AG10803 (cell line): Measurements from ENCODE around the gene DUSP1.

Source experiments
- DNase-seq: peaks from one replicate; pipeline ENCODE4 v3.0.0; 2010; ENCODE audit warnings: low read depth
- H3K4me3 ChIP-seq: 2 replicates; pipeline ENCODE4 v1.5.1; 2011; ENCODE audit warnings: mild to moderate bottlenecking, low read length, control low read depth
- TF ChIP-seq, protein P1 (sequence below): conservative IDR thresholded peaks from 2 replicates; pipeline ENCODE4 v1.5.1; 2011; ENCODE audit warnings: mild to moderate bottlenecking, low read length, control low read depth, inconsistent platforms

DUSP1 gene

DNA sequence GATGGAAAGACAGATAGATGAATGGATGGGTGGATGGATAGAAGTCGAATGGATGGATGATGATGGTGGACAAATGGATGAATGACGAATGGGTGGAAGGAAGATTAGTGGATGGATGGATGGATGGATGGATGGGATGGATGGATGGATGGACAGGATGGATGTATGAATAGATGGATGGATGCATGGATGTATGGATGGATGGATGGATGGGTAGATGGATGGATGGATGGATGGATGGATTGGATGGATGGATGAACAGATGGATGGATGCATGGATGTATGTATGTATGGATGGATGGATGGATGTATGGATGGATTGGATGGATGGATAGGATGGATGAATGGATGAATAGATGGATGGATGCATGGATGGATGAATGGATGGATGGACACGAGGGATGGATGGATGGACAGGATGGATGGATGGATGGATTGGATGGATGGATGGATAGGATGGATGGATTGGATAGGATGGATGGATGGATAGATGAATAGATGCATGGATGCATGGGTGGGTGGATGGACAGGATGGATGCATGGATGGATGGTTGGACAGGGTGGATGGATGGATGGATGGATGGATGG, 52.4 kb downstream of the DUSP1 start:
- no peak for DNase-seq
- TF ChIP-seq, protein P1, sequence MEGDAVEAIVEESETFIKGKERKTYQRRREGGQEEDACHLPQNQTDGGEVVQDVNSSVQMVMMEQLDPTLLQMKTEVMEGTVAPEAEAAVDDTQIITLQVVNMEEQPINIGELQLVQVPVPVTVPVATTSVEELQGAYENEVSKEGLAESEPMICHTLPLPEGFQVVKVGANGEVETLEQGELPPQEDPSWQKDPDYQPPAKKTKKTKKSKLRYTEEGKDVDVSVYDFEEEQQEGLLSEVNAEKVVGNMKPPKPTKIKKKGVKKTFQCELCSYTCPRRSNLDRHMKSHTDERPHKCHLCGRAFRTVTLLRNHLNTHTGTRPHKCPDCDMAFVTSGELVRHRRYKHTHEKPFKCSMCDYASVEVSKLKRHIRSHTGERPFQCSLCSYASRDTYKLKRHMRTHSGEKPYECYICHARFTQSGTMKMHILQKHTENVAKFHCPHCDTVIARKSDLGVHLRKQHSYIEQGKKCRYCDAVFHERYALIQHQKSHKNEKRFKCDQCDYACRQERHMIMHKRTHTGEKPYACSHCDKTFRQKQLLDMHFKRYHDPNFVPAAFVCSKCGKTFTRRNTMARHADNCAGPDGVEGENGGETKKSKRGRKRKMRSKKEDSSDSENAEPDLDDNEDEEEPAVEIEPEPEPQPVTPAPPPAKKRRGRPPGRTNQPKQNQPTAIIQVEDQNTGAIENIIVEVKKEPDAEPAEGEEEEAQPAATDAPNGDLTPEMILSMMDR = no peak

More for the DNA sequence above, 52.4 kb downstream of the DUSP1 start:
- H3K4me3 ChIP-seq = no peak overlapping the region
